A549 (cell line): ENCODE data around the gene LIMD2.

ENCODE experiments used
- CTCF ChIP-seq: fragments of >200 bp; sonication (Bioruptor Twin); formaldehyde crosslinking; IDR thresholded peaks from 3 replicates; pipeline ENCODE4 v1.5.1; 2016
- MYC ChIP-seq: IDR thresholded peaks from 2 replicates; pipeline ENCODE4 v1.6.1; 2012; ENCODE audit warnings: mild to moderate bottlenecking, inconsistent platforms, low read length, improper control_type of control experiment, borderline replicate concordance
- NFE2L2 ChIP-seq: fragments of 150-350 bp; conservative IDR thresholded peaks from 2 replicates; pipeline ENCODE4 v1.6.1; 2014; ENCODE audit warnings: low read length
- RCOR1 ChIP-seq: fragments of 150-350 bp; IDR thresholded peaks from 2 replicates; pipeline ENCODE4 v1.6.1; 2014; ENCODE audit warnings: antibody characterized with exemption, low read length, low read depth
- SMC3 ChIP-seq: fragments of >200 bp; sonication (Bioruptor Twin); formaldehyde crosslinking; IDR thresholded peaks from 3 replicates; pipeline ENCODE4 v1.6.1; 2018; ENCODE audit warnings: inconsistent platforms

- TF ChIP-seq MYC (no peak), NFE2L2 (no peak), SMC3 (no peak), CTCF (no peak), RCOR1 (no peak)
These were observed 41.1 kb upstream of the LIMD2 start for GRCh38 chr17:63741143-63741407.
